GM18909 (cell line): Measurements from ENCODE around the gene FSHR.

Experiments
- ATAC-seq: cut with Tn5 transposase; IDR thresholded peaks from one replicate; pipeline ENCODE4 v1.9.1; 2021; ENCODE audit warnings: mild to moderate bottlenecking; ENCODE audit not compliant: unreplicated experiment, poor library complexity

The FSHR gene

GRCh38 chr2:49113046-49113445, 41.3 kb downstream of the FSHR start:
- no peak for ATAC-seq

- no peak for ATAC-seq
Observed at GRCh38 chr2:49111456-49111855, 42.9 kb downstream of the FSHR start.

- ATAC-seq, result no peak
Observed at GRCh38 chr2:49111006-49111405, 43.3 kb downstream of the FSHR start.

GRCh38 chr2:49110571-49110970, 43.7 kb downstream of the FSHR start:
- no peak for ATAC-seq

GRCh38 chr2:49108851-49109250, 45.5 kb downstream of the FSHR start:
- no peak for ATAC-seq

- no peak for ATAC-seq
Observed at GRCh38 chr2:49108436-49108835, 45.9 kb downstream of the FSHR start.

- ATAC-seq, result no peak
Observed at GRCh38 chr2:49105506-49105905, 48.8 kb downstream of the FSHR start.

GRCh38 chr2:49102146-49102545, 52.2 kb downstream of the FSHR start:
- ATAC-seq, result no peak

- ATAC-seq, result no peak
Observed at GRCh38 chr2:49080681-49081080, 73.6 kb downstream of the FSHR start.

GRCh38 chr2:49070716-49071115, 83.6 kb downstream of the FSHR start:
- ATAC-seq, result no peak

GRCh38 chr2:49069829-49070228, 84.5 kb downstream of the FSHR start:
- no peak for ATAC-seq

GRCh38 chr2:49068613-49069012, 85.7 kb downstream of the FSHR start:
- no peak for ATAC-seq

- no peak for ATAC-seq
Observed at GRCh38 chr2:49067971-49068370, 86.3 kb downstream of the FSHR start.

- no peak for ATAC-seq
Observed at GRCh38 chr2:49053156-49053555, 101.2 kb downstream of the FSHR start.

GRCh38 chr2:49050265-49050664, 104.0 kb downstream of the FSHR start:
- ATAC-seq, result no peak

GRCh38 chr2:49049161-49049560, 105.2 kb downstream of the FSHR start:
- no peak for ATAC-seq

- ATAC-seq, result no peak
Observed at GRCh38 chr2:49045083-49045482, 109.2 kb downstream of the FSHR start.

GRCh38 chr2:49044350-49045079, 109.8 kb downstream of the FSHR start:
- ATAC-seq, result no peak

GRCh38 chr2:49043405-49043982, 110.8 kb downstream of the FSHR start:
- no peak for ATAC-seq

- no peak for ATAC-seq
Observed at GRCh38 chr2:49042488-49042887, 111.8 kb downstream of the FSHR start.

- ATAC-seq, result no peak
Observed at GRCh38 chr2:49041061-49041460, 113.3 kb downstream of the FSHR start.

GRCh38 chr2:49037197-49037596, 117.1 kb downstream of the FSHR start:
- no peak for ATAC-seq
